AG10803 (cell line): ENCODE measurements around the gene RLN1.
"Not testable (repeated sequence)": the region's sequence is repeated elsewhere in the genome, so short reads cannot be mapped to it uniquely, and the experiment has no call there.

Experiments used
- DNase-seq: peaks from one replicate; pipeline ENCODE4 v3.0.0; 2010; ENCODE audit warnings: low read depth
- H3K4me3 ChIP-seq: 2 replicates; pipeline ENCODE4 v1.5.1; 2011; ENCODE audit warnings: mild to moderate bottlenecking, low read length, control low read depth
- TF ChIP-seq, protein P1 (sequence below): conservative IDR thresholded peaks from 2 replicates; pipeline ENCODE4 v1.5.1; 2011; ENCODE audit warnings: mild to moderate bottlenecking, low read length, control low read depth, inconsistent platforms

Gene RLN1

GRCh38 chr9:5315187-5315923, 24.3 kb downstream of the RLN1 start:
- TF ChIP-seq, protein P1, sequence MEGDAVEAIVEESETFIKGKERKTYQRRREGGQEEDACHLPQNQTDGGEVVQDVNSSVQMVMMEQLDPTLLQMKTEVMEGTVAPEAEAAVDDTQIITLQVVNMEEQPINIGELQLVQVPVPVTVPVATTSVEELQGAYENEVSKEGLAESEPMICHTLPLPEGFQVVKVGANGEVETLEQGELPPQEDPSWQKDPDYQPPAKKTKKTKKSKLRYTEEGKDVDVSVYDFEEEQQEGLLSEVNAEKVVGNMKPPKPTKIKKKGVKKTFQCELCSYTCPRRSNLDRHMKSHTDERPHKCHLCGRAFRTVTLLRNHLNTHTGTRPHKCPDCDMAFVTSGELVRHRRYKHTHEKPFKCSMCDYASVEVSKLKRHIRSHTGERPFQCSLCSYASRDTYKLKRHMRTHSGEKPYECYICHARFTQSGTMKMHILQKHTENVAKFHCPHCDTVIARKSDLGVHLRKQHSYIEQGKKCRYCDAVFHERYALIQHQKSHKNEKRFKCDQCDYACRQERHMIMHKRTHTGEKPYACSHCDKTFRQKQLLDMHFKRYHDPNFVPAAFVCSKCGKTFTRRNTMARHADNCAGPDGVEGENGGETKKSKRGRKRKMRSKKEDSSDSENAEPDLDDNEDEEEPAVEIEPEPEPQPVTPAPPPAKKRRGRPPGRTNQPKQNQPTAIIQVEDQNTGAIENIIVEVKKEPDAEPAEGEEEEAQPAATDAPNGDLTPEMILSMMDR: no peak
- H3K4me3 ChIP-seq: no peak overlapping the region
- no peak for DNase-seq

- TF ChIP-seq, protein P1: no peak
- no peak for DNase-seq
These were observed 28.8 kb downstream of the RLN1 start for GRCh38 chr9:5310851-5311250.

DNA sequence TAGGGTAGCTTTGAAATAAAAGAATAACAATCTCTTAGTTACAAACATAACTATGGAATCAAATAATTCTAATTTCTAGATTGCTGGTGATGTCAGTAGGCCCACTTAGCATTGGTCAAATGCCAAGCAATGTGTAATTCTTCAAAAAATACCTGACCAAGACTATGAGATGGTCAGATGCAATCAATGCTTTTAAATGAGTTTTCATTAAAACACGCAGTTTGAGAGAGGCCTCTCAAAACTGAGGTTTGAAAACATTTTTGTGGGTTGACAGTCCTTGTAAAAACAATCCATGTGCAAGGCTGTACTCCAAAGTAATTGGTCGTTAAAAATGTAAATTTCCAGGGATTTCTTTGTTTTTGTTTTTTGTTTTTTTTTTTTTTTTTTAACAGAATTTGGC, 33.9 kb downstream of the RLN1 start:
- DNase-seq: no peak
- no peak overlapping the region for H3K4me3 ChIP-seq
- TF ChIP-seq, protein P1: no peak

More at GRCh38 chr9:5310851-5311250, 28.8 kb downstream of the RLN1 start:
- no peak overlapping the region for H3K4me3 ChIP-seq

GRCh38 chr9:5303840-5304795, 35.6 kb downstream of the RLN1 start, which contains the start of gene RLN2:
TSS of gene RLN2 (minus strand) at chr9:5304716. CDS start at chr9:5304580, 136 bp downstream.
- not testable (repeated sequence) for H3K4me3 ChIP-seq, DNase-seq

- TF ChIP-seq, protein P1: no peak
- DNase-seq: no peak
- H3K4me3 ChIP-seq: no peak overlapping the region
These were observed 38.1 kb downstream of the RLN1 start for GRCh38 chr9:5301544-5301943.

DNA sequence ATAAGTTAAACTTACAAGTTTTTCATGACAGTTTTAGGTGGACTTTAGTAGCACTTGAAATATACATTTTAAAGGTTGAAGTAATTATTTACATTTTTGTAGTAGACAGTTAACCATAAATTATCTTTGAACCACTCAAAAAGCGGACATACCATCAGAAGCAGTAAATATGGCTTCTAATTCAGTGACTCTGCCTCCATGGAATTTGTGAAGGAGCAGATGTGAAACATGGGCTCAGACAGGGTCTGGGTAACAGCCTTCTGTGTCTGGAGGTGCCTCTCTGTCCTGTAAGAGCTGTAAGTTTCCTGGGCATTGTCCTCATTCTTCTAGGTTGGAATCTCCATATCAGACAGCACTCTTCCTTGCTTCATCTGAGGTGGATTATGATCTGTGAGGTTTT, 47.5 kb downstream of the RLN1 start:
- peak; percentile 51 for DNase-seq
- TF ChIP-seq, protein P1: no peak
- H3K4me3 ChIP-seq: no peak overlapping the region

DNA sequence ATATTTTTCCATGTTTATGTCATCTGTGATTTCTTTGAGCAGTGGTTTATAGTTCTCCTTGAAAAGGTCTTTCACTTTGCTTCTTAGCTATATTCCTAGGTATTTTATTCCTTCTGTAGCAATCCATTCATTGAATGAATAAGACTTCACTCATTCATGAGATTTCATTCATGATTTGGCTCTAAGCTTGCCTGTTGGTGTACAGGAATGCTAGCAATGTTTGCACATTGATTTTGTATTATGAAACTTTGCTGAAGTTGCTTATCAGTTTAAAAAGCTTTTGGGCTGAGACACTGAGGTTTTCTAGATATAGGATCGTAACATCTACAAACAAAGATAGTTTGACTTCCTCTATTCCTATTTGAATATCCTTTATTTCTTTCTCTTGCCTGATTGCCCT, 51.1 kb downstream of the RLN1 start:
- DNase-seq: peak; percentile 8
- TF ChIP-seq, protein P1: no peak
- no peak overlapping the region for H3K4me3 ChIP-seq
